Lower leg skin (tissue), 3 donors: ENCODE results near the gene THSD4.

ENCODE experiments used
- CTCF ChIP-seq, 3 donors: fragments of 450-650 bp; IDR thresholded peaks; one replicate each; pipeline ENCODE4 v1.5.1; 2016; ENCODE audit warnings: antibody characterized with exemption in 3 of 3, mild to moderate bottlenecking in 3 of 3, moderate library complexity in 2 of 3
- POLR2A ChIP-seq, 2 donors: fragments of 450-650 bp; IDR thresholded peaks; one replicate each; pipeline ENCODE4 v1.6.1; 2016 to 2017; ENCODE audit warnings: antibody characterized with exemption in 2 of 2, mild to moderate bottlenecking in 1 of 2, moderate library complexity in 1 of 2

GRCh38 chr15:71192816-71193215, 77.5 kb downstream of the THSD4 start:
- no peak for TF ChIP-seq POLR2A (IDR thresholded peaks at IDR 0.05)
- no peak for TF ChIP-seq CTCF (IDR thresholded peaks at IDR 0.05)
